HCT116 (cell line): Measurements from ENCODE around the gene GRIN3B.

ENCODE experiments used
- CBX3 ChIP-seq: IDR thresholded peaks from 2 replicates; pipeline ENCODE4 v1.6.1; 2012; ENCODE audit warnings: low read depth
- EZH2 ChIP-seq: fragments of 200-600 bp; sonication (generic); IDR thresholded peaks from 2 replicates; pipeline ENCODE4 v1.6.1; 2017; ENCODE audit warnings: antibody characterized with exemption, mixed run types
- EZH2phosphoT487 ChIP-seq: fragments of 200-600 bp; IDR thresholded peaks from 2 replicates; pipeline ENCODE4 v1.6.1; 2018; ENCODE audit warnings: antibody characterized with exemption, borderline replicate concordance
- JUND ChIP-seq: IDR thresholded peaks from 2 replicates; pipeline ENCODE4 v1.6.1; 2012
- MAX ChIP-seq: IDR thresholded peaks from 2 replicates; pipeline ENCODE4 v1.6.1; 2012
- POLR2A ChIP-seq: IDR thresholded peaks from 2 replicates; pipeline ENCODE4 v1.7.0; 2011; ENCODE audit warnings: borderline replicate concordance; ENCODE audit not compliant: insufficient read depth, insufficient read length; ENCODE audit errors: extremely low read depth
- RAD21 ChIP-seq: IDR thresholded peaks from 2 replicates; pipeline ENCODE4 v1.6.1; 2012; ENCODE audit warnings: low read depth, mild to moderate bottlenecking
- SRF ChIP-seq: IDR thresholded peaks from 2 replicates; pipeline ENCODE4 v1.6.1; 2012; ENCODE audit warnings: low read depth
- YY1 ChIP-seq: IDR thresholded peaks from 2 replicates; pipeline ENCODE4 v1.6.1; 2011; ENCODE audit warnings: low read length, low read depth, moderate library complexity, mild to moderate bottlenecking; ENCODE audit not compliant: insufficient replicate concordance; ENCODE audit errors: extremely low read depth
- TF ChIP-seq, protein P1 (sequence below), 3 experiments: fragments of 200-600 bp in 1 of 3; sonication (generic) in 1 of 3; IDR thresholded peaks in 2 of 3; conservative IDR thresholded peaks in 1 of 3; 2 replicates each; pipeline ENCODE4 v1.5.1; 2012 to 2017; ENCODE audit warnings: low read depth in 2 of 3, low read length in 2 of 3, antibody characterized with exemption in 1 of 3, borderline replicate concordance in 1 of 3, control low read depth in 1 of 3, mild to moderate bottlenecking in 1 of 3, mixed read lengths in 1 of 3, mixed run types in 1 of 3, moderate library complexity in 1 of 3; ENCODE audit not compliant: insufficient read depth in 1 of 3
- TF ChIP-seq, protein P2 (sequence below): IDR thresholded peaks from 2 replicates; pipeline ENCODE4 v1.6.1; 2012
- TF ChIP-seq, protein P3 (sequence below): IDR thresholded peaks from 2 replicates; pipeline ENCODE4 v1.6.1; 2011; ENCODE audit warnings: mild to moderate bottlenecking, low read length, moderate library complexity; ENCODE audit not compliant: insufficient replicate concordance; ENCODE audit errors: extremely low read depth

DNA sequence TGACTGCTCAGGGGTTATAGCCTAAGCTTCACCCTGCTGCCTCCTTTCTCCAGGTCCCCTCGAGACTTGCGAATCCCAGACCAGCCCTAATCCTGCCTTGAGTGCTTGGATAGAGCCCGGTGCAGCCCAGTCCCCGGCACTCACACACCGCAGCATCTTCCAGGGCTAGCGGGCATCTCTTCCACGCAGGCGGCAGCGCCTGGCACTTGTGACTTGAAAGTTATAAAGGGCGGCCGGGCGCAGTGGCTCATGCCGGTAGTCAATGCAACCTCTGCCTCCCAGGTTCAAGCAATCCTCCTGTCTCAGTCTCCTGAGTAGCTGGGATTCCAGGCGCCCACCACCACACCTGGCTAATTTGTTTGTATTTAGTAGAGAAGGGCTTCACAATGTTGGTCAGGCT lies 14.1 kb upstream of the GRIN3B start:
- TF ChIP-seq POLR2A: no peak
- TF ChIP-seq RAD21: no peak
- TF ChIP-seq, protein P1, sequence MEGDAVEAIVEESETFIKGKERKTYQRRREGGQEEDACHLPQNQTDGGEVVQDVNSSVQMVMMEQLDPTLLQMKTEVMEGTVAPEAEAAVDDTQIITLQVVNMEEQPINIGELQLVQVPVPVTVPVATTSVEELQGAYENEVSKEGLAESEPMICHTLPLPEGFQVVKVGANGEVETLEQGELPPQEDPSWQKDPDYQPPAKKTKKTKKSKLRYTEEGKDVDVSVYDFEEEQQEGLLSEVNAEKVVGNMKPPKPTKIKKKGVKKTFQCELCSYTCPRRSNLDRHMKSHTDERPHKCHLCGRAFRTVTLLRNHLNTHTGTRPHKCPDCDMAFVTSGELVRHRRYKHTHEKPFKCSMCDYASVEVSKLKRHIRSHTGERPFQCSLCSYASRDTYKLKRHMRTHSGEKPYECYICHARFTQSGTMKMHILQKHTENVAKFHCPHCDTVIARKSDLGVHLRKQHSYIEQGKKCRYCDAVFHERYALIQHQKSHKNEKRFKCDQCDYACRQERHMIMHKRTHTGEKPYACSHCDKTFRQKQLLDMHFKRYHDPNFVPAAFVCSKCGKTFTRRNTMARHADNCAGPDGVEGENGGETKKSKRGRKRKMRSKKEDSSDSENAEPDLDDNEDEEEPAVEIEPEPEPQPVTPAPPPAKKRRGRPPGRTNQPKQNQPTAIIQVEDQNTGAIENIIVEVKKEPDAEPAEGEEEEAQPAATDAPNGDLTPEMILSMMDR (IDR thresholded peaks at IDR 0.05 in 2 of 3, conservative IDR thresholded peaks at IDR 0.05 in 1 of 3; ENCODE audit: borderline replicate concordance in 1 of 3, insufficient read depth in 1 of 3, low read depth in 2 of 3, low read length in 2 of 3): no peak
- TF ChIP-seq, protein P2, sequence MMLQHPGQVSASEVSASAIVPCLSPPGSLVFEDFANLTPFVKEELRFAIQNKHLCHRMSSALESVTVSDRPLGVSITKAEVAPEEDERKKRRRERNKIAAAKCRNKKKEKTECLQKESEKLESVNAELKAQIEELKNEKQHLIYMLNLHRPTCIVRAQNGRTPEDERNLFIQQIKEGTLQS: no peak
- TF ChIP-seq JUND: no peak
- no peak for TF ChIP-seq YY1
- TF ChIP-seq EZH2: no peak
- TF ChIP-seq EZH2phosphoT487: no peak
- TF ChIP-seq, protein P3, sequence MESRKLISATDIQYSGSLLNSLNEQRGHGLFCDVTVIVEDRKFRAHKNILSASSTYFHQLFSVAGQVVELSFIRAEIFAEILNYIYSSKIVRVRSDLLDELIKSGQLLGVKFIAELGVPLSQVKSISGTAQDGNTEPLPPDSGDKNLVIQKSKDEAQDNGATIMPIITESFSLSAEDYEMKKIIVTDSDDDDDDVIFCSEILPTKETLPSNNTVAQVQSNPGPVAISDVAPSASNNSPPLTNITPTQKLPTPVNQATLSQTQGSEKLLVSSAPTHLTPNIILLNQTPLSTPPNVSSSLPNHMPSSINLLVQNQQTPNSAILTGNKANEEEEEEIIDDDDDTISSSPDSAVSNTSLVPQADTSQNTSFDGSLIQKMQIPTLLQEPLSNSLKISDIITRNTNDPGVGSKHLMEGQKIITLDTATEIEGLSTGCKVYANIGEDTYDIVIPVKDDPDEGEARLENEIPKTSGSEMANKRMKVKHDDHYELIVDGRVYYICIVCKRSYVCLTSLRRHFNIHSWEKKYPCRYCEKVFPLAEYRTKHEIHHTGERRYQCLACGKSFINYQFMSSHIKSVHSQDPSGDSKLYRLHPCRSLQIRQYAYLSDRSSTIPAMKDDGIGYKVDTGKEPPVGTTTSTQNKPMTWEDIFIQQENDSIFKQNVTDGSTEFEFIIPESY: no peak
- TF ChIP-seq MAX: no peak
- no peak for TF ChIP-seq SRF
- no peak for TF ChIP-seq CBX3
